ENCODE data around the gene EYS. TPM values are rescaled to one million over a fixed set of nuclear protein-coding genes. Genes with fewer than 3 reads are reported as not detected.

The EYS gene
- total RNA-seq, 1 experiment from 2014 or later = not detected

DNA sequence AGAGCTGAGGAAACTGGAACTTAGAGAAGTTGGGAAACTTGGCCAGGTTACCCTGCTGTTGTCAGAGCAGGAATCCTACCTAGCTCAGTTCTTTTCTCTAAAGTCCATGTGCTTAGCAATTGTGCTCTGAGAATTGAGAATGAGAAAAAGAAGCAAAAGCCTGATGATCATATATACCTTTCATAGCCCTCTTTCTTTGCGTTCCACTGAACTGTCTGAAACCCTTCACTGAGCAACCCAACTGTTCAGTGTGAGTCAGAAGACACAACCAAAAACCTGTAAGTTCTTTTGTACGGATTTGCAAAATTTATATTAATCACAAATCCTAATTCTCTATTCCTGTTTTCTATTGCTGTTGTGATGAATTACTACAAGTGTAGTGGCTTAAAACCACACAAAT lies 1990.9 kb downstream of the EYS start:
- H2BK120ac ChIP-seq (ENCODE audit: low read depth, low read length, poor library complexity, severe bottlenecking) = no peak overlapping the region
- Mint-ChIP-seq H3K27me3 (ENCODE audit: low read depth) (no peaks in the 10 kb centered on the region), H3K4me3 (no peak overlapping the region), H3K4me1 (no peaks in the 10 kb centered on the region), H3K9me3 (no peaks in the 10 kb centered on the region), H3K36me3 (ENCODE audit: insufficient read depth in 1 of 3, low read depth in 3 of 3) (peaks cover 21 to 24% (median 24%) of the 10 kb centered on the region in 3 experiments; a peak in 6 of 7 replicates), H3K27ac (no peak overlapping the region)
- H3K4ac ChIP-seq (ENCODE audit: low read depth, low read length) = no peak overlapping the region
- H4K20me1 ChIP-seq (ENCODE audit: control insufficient read depth, insufficient read depth, insufficient read length) = no peaks in the 10 kb centered on the region
- TF ChIP-seq, protein P1, sequence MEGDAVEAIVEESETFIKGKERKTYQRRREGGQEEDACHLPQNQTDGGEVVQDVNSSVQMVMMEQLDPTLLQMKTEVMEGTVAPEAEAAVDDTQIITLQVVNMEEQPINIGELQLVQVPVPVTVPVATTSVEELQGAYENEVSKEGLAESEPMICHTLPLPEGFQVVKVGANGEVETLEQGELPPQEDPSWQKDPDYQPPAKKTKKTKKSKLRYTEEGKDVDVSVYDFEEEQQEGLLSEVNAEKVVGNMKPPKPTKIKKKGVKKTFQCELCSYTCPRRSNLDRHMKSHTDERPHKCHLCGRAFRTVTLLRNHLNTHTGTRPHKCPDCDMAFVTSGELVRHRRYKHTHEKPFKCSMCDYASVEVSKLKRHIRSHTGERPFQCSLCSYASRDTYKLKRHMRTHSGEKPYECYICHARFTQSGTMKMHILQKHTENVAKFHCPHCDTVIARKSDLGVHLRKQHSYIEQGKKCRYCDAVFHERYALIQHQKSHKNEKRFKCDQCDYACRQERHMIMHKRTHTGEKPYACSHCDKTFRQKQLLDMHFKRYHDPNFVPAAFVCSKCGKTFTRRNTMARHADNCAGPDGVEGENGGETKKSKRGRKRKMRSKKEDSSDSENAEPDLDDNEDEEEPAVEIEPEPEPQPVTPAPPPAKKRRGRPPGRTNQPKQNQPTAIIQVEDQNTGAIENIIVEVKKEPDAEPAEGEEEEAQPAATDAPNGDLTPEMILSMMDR (conservative IDR thresholded peaks at IDR 0.05) = no peak
- no peak overlapping the region for H2BK15ac ChIP-seq (ENCODE audit: low read depth, low read length)
- no peak overlapping the region for H3K9ac ChIP-seq (ENCODE audit: extremely low read depth, insufficient read length, low read length)
- H2AK5ac ChIP-seq (ENCODE audit: insufficient read length, low read length) = no peak overlapping the region
- no peaks in the 10 kb centered on the region for H3K79me1 ChIP-seq (ENCODE audit: insufficient read depth, low read depth, low read length, poor library complexity, severe bottlenecking)
- H4K8ac ChIP-seq (replicated peaks; ENCODE audit: insufficient read length, low read depth, low read length) = no peak overlapping the region
- no peak overlapping the region for H3K23ac ChIP-seq (ENCODE audit: insufficient read length, low read depth, low read length)
- H4K5ac ChIP-seq (ENCODE audit: insufficient read length, low read depth, low read length) = no peak overlapping the region
- no peak overlapping the region for H2BK12ac ChIP-seq (ENCODE audit: insufficient read length, low read depth, low read length)
- H2BK20ac ChIP-seq (ENCODE audit: low read depth, low read length, poor library complexity, severe bottlenecking) = no peak overlapping the region
- H2AFZ ChIP-seq (ENCODE audit: low read length) = no peak overlapping the region
- no peak overlapping the region for H3T11ph ChIP-seq (ENCODE audit: low read length)
- no peaks in the 10 kb centered on the region for H3K27me3 ChIP-seq (ENCODE audit: insufficient read depth, low read length)
- H4K91ac ChIP-seq (ENCODE audit: insufficient read length, low read depth, low read length) = no peak overlapping the region
- H2BK5ac ChIP-seq (ENCODE audit: insufficient read length, low read length) = no peak overlapping the region
- no peak overlapping the region for H3K27ac ChIP-seq (ENCODE audit: insufficient read length, low read depth, low read length)
- H3K23me2 ChIP-seq (ENCODE audit: insufficient read length, low read depth, low read length, poor library complexity, severe bottlenecking) = no peaks in the 10 kb centered on the region
- H3K56ac ChIP-seq (ENCODE audit: insufficient read length, low read depth, low read length) = no peak overlapping the region
- no peak for DNase-seq
- no CpG with 5 or more reads among the region's 2 CpGs for WGBS (ENCODE audit: extremely low coverage, insufficient read length, low lambda C conversion rate)
- no peaks in the 10 kb centered on the region for H3K4me1 ChIP-seq (ENCODE audit: insufficient read depth, low read length)
- H3K79me2 ChIP-seq (ENCODE audit: insufficient read depth, low read length) = no peaks in the 10 kb centered on the region
- H3K14ac ChIP-seq (ENCODE audit: insufficient read depth, low read length) = no peak overlapping the region
- no peak overlapping the region for H3K18ac ChIP-seq (ENCODE audit: insufficient read length, low read depth, low read length)
- no peak overlapping the region for H3K4me2 ChIP-seq (ENCODE audit: insufficient read depth, insufficient read length, low read length)
- H3K9me3 ChIP-seq (ENCODE audit: control insufficient read depth, low read depth, low read length) = no peaks in the 10 kb centered on the region
